ACC112 (cell line): ENCODE results near the gene SHISA6.

Experiments used
- H2AFZ ChIP-seq: fragments of 200-600 bp; sonication (generic); one replicate; pipeline ENCODE4 v1.6.0; 2017; ENCODE audit warnings: antibody characterized with exemption, low read length; ENCODE audit not compliant: unreplicated experiment
- H3K27ac ChIP-seq: fragments of 200-600 bp; sonication (generic); 2 replicates; pipeline ENCODE4 v1.5.1; 2014; ENCODE audit warnings: low read depth, mild to moderate bottlenecking, antibody characterized with exemption, low read length, moderate library complexity
- H3K27me3 ChIP-seq: fragments of 200-600 bp; sonication (generic); 2 replicates; pipeline ENCODE4 v1.6.1; 2014; ENCODE audit warnings: mild to moderate bottlenecking, antibody characterized with exemption, low read length, moderate library complexity, mixed read lengths; ENCODE audit not compliant: insufficient read depth
- H3K36me3 ChIP-seq: fragments of 200-600 bp; sonication (generic); 2 replicates; pipeline ENCODE4 v1.6.1; 2016; ENCODE audit warnings: mild to moderate bottlenecking, antibody characterized with exemption, low read length, moderate library complexity, mixed read lengths; ENCODE audit not compliant: insufficient read depth
- H3K4me1 ChIP-seq: fragments of 200-600 bp; sonication (generic); one replicate; pipeline ENCODE4 v1.6.1; 2016; ENCODE audit warnings: low read length, mixed read lengths; ENCODE audit not compliant: insufficient read depth, unreplicated experiment, control insufficient read depth
- H3K4me3 ChIP-seq: fragments of 200-600 bp; sonication (generic); 2 replicates; pipeline ENCODE4 v1.5.1; 2014; ENCODE audit warnings: mild to moderate bottlenecking, low read depth, low read length
- H3K79me2 ChIP-seq: fragments of 200-600 bp; sonication (generic); one replicate; pipeline ENCODE4 v1.6.0; 2016; ENCODE audit warnings: low read length; ENCODE audit not compliant: control insufficient read depth, unreplicated experiment, insufficient read depth

The SHISA6 gene

DNA sequence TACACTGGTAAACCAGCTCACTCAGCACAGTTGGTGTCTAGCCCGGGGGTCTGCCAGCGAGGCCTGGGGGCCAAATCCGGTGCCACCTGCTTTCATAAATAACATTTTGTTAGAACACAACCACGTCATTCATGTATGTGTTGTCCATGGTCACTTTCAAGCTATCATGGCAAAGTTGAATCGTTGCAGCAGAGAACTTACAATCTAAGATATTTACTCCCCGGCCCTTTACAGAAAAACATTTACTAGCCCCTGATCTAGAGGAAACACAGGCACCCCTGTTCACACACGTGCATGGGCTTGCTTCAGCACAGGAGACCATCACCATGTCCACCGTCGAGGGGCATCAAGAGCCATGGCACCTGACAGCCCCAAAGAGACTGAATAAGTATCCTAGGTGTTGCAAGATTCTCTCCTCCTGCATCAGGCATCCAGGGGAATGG, 245.9 kb downstream of the SHISA6 start:
- Histone ChIP-seq H3K36me3 (no peaks in the 10 kb centered on the region), H2AFZ (no peak overlapping the region), H3K4me1 (no peaks in the 10 kb centered on the region), H3K27me3 (no peaks in the 10 kb centered on the region), H3K4me3 (no peak overlapping the region), H3K79me2 (no peaks in the 10 kb centered on the region), H3K27ac (no peak overlapping the region)

DNA sequence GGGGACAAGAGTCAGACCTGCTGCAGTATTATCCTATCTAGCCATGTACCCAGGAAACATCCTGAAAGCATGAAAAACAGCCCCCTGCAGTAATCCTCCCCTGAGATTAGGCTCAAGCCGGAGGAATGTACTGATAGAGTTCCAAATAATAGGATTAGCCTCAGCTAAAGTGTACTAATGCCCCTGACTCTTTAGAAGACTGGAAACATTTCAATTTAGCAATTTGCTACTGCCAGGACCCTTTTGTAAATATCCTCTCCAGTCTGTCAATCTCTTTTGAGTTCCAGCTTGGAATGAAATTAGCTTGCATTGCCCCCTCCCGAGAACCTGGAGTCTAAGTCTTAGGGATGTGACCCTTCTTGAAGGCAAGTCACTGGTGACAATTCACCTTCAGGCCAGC, 246.5 kb downstream of the SHISA6 start:
- Histone ChIP-seq H3K36me3 (no peaks in the 10 kb centered on the region), H3K4me1 (no peaks in the 10 kb centered on the region), H3K27ac (no peak overlapping the region), H3K27me3 (no peaks in the 10 kb centered on the region), H2AFZ (no peak overlapping the region), H3K4me3 (no peak overlapping the region), H3K79me2 (no peaks in the 10 kb centered on the region)

DNA sequence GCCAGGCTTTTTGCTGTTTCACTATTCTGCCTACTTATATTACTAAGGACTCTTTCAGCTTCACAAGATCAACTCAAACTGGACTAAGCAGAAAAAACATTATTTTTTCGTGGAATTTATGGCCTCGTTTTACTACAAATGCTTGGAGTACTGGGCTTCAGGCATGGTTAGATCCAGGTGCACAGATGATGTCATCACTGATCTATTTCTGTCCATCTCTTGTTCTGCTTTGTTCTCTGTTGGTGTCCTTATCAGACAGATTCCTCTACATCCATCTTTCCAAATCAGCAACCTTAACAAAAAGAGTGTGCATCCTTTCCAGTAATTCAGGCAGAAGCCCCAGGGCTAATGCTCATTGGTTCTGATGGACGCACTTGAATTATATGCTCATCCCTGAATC, 247.4 kb downstream of the SHISA6 start:
- Histone ChIP-seq H3K36me3 (no peaks in the 10 kb centered on the region), H3K4me1 (no peaks in the 10 kb centered on the region), H3K4me3 (no peak overlapping the region), H3K27ac (no peak overlapping the region), H3K79me2 (no peaks in the 10 kb centered on the region), H3K27me3 (no peaks in the 10 kb centered on the region), H2AFZ (no peak overlapping the region)

DNA sequence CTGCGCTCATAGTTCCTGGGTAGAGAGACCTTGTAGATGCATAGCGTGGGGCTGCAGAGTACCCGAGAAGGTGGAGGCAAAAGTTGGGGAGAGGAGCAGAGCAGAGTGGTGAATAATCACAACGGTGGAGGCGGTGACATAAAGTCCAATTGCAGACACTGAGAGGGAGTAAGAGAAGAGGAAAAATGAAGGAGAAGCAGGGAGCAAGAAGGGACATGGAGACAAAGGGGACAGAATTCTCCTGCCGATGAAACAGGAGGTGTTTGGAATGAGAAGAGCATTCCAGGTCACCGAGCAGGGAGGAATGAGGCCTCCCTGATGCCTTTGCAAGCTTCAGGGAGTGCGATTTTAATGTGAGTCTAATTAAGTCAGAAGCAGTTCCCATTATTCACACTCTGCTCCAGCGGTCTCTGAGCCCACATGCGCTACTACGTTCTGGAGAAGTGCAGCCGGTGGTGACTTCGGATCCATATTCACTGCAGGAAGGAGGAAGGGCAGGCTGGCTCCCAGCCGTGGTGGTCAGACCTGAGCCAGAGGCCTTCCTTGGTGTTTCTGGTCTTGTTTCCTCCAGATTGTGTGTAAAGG, 249.2 kb downstream of the SHISA6 start:
- no peak overlapping the region for H3K27ac ChIP-seq
- no peaks in the 10 kb centered on the region for H3K4me1 ChIP-seq
- H3K27me3 ChIP-seq: no peaks in the 10 kb centered on the region
- no peaks in the 10 kb centered on the region for H3K36me3 ChIP-seq
- no peak overlapping the region for H3K4me3 ChIP-seq
- no peak overlapping the region for H2AFZ ChIP-seq
- no peaks in the 10 kb centered on the region for H3K79me2 ChIP-seq

DNA sequence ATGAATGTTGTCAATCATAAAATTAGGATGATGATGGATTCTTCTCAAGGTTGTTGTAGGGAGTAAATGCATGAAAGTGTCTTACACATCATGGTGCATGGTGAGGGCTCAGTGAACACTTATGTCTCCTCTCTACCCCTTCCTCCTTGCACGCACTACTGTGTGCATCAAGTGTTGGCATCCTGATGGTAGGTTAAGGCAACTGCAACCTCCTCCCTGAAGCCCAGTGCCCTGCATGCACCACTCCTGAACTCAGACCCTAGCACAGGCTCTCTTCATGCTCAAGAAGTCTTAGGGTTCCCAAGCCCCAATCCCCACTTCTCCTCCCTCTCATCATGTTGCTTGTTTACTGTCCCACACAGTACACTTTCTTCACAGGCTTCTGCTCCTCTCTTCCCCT, 251.5 kb downstream of the SHISA6 start:
- no peaks in the 10 kb centered on the region for H3K36me3 ChIP-seq
- no peaks in the 10 kb centered on the region for H3K27me3 ChIP-seq
- no peak overlapping the region for H3K4me3 ChIP-seq
- no peak overlapping the region for H2AFZ ChIP-seq
- H3K4me1 ChIP-seq: no peaks in the 10 kb centered on the region
- H3K79me2 ChIP-seq: no peaks in the 10 kb centered on the region
- H3K27ac ChIP-seq: no peak overlapping the region

DNA sequence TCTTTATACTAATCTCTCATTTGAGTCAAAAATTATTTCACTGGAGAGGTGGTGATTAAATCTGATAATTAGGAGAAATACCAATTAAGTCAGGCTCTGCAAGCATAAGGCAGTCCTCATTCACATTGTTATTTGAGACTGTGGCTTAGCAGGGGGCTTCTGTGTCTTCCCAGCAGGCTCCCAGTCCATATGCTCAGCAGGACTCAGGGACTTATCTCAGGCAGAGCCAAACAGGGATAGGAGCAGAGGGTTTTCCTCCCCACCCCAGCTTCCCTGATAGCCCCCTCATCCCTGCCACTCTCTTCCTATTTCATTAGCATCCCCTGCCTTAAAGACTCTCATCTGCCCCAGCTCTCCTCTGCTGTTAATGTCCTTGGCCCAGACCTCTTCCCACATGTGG, 252.9 kb downstream of the SHISA6 start:
- H3K27ac ChIP-seq: no peak overlapping the region
- no peaks in the 10 kb centered on the region for H3K27me3 ChIP-seq
- H3K4me3 ChIP-seq: no peak overlapping the region
- no peaks in the 10 kb centered on the region for H3K36me3 ChIP-seq
- H2AFZ ChIP-seq: no peak overlapping the region
- H3K79me2 ChIP-seq: no peaks in the 10 kb centered on the region
- H3K4me1 ChIP-seq: no peaks in the 10 kb centered on the region

DNA sequence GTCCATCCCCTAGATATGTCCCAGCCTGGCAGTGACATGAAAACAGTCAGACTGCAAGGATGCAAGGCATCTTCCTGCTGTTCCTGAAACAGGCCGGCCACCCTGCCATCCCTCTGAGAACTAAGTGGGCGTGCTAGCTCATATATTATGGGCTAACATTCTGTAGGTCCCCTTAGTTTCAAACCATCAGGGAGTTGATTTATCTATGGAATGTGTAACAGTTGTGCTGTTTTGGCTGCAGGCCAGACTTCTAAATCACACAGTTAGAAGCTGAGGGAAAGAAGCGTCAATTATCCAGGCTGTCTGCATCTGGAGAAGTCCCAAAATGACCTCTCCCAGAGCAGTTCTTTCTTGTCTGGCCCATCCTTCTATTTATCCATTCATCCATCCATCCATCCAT, 254.6 kb downstream of the SHISA6 start:
- Histone ChIP-seq H3K79me2 (no peaks in the 10 kb centered on the region), H3K27ac (no peak overlapping the region), H3K4me3 (no peak overlapping the region)

DNA sequence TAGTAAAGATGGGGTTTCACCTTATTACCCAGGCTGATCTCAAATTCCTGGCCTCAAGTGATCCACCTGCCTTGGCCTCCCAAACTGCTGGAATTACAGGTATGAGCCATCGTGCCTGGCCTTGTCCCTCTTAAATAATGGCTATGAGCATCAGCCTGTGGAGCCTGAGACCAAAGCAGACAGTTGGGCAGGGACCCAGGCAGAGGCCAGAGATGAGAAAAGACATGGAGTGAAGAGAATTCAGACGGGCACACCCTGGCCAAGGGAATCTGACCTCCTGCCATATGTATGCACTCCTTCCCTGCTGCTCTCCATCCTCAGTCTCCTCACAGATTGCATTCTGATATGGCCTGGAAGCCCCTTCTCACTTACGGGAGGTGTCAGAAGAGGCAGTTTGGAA, 258.9 kb downstream of the SHISA6 start:
- Histone ChIP-seq H3K36me3 (no peaks in the 10 kb centered on the region), H2AFZ (no peak overlapping the region), H3K79me2 (no peaks in the 10 kb centered on the region), H3K27ac (no peak overlapping the region), H3K27me3 (no peaks in the 10 kb centered on the region), H3K4me3 (no peak overlapping the region), H3K4me1 (no peaks in the 10 kb centered on the region)

More for the DNA sequence above, 254.6 kb downstream of the SHISA6 start:
- no peaks in the 10 kb centered on the region for H3K4me1 ChIP-seq
- H2AFZ ChIP-seq: no peak overlapping the region
- no peaks in the 10 kb centered on the region for H3K36me3 ChIP-seq
- no peaks in the 10 kb centered on the region for H3K27me3 ChIP-seq

DNA sequence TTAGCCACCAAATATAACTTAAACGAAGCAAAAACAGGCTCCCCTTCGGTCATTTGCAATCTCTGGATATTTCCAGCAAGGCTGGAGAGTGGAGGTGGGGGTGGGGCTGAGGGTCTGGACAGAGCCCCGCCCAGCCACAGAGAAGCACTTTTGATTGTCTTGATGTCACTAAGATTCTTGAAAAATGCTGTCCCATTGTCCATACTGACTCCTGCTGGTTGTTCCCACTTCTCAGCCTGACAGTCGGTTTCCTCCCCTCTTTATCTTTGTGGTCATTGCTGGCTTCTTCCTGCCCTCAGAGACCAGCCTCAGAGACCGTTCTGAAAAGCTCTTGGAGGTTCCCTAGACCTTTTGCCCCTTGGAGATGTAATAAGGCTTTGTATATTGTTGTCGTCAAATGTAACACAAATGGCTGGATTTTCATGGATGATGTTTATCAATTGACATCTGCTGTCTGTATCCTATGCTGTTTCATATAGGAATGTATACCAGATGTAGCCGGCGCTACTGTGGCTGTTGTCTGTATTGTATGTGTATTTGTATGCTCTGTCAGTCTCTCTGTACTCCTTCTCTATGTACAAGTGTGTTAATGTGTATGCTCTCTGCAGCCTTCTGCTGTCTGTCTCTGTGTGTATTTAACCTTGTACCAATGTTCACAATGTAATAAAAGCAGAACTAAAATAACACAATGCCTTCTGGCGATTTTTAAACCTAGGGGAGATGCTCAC, 262.5 kb downstream of the SHISA6 start:
- no peaks in the 10 kb centered on the region for H3K79me2 ChIP-seq
- H3K4me3 ChIP-seq: no peak overlapping the region
- no peak overlapping the region for H3K27ac ChIP-seq
- H3K36me3 ChIP-seq: no peaks in the 10 kb centered on the region
- no peaks in the 10 kb centered on the region for H3K27me3 ChIP-seq
- H2AFZ ChIP-seq: no peak overlapping the region
- H3K4me1 ChIP-seq: no peaks in the 10 kb centered on the region

DNA sequence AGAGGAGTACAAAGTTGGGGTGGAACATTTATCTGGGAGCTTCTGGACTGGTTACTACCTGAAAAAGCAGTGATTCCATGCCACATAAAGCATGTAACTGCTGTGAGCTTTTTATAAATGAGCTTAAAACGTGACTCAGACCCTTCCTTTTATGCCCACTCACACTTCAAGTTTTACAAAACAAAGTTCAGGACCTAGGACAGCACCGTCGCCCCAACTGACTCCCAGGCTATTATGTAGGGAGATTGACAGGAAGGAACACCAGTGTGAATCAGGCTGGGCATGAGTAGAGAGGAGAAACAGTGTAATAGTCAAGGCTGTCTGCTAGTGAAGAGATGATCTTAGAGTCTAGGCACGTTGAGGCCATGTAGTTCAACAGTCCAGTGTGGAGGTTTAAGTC, 265.6 kb downstream of the SHISA6 start:
- Histone ChIP-seq H3K4me1 (no peaks in the 10 kb centered on the region), H3K4me3 (no peak overlapping the region), H3K27me3 (no peaks in the 10 kb centered on the region), H3K36me3 (no peaks in the 10 kb centered on the region), H3K27ac (no peak overlapping the region), H2AFZ (no peak overlapping the region), H3K79me2 (no peaks in the 10 kb centered on the region)

DNA sequence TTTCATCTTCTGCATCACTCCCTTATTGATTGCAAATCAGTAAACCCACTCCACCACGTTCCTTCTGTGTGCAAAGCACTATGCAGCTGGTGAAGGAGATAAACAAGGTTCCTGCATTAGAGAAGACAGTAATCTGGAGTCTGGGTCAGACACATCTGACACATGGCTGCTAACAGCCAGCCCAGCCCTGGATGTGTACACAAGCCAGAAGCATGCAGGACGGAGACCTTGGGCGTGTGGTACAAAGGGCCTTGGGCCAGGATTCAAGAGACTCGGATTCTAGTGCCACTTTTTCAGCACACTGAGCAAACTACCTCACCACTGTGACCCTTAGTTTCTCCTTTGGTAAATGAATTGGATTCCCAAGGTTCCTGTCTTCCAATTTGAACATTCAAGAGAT, 270.7 kb downstream of the SHISA6 start:
- Histone ChIP-seq H3K79me2 (no peaks in the 10 kb centered on the region), H3K36me3 (no peaks in the 10 kb centered on the region), H3K4me3 (no peak overlapping the region), H3K4me1 (no peaks in the 10 kb centered on the region), H3K27ac (no peak overlapping the region), H3K27me3 (no peaks in the 10 kb centered on the region), H2AFZ (no peak overlapping the region)
